SU-DHL-6 (cell line): ENCODE measurements around the gene GPX4.

Experiments used
- H2AFZ ChIP-seq: fragments of 200-600 bp; sonication (generic); 2 replicates; pipeline ENCODE4 v1.6.1; 2014; ENCODE audit warnings: low read depth, mild to moderate bottlenecking, moderate library complexity, mixed read lengths, antibody characterized with exemption, low read length; ENCODE audit not compliant: severe bottlenecking
- H3F3A ChIP-seq: fragments of 200-600 bp; shearing (Covaris generic); 2 replicates; pipeline ENCODE4 v1.6.0; 2016; ENCODE audit warnings: antibody characterized with exemption, mild to moderate bottlenecking; ENCODE audit not compliant: insufficient read depth
- H3K27ac ChIP-seq: fragments of 200-600 bp; sonication (generic); 2 replicates; pipeline ENCODE4 v1.5.1; 2016; ENCODE audit warnings: low read depth, mild to moderate bottlenecking, low read length, moderate library complexity, mixed read lengths
- H3K27me3 ChIP-seq: fragments of 200-600 bp; sonication (generic), shearing (Covaris generic); 2 replicates; pipeline ENCODE4 v1.6.0; 2014; ENCODE audit warnings: mild to moderate bottlenecking, low read length
- H3K36me3 ChIP-seq: fragments of 200-600 bp; sonication (generic); 2 replicates; pipeline ENCODE4 v1.6.1; 2014; ENCODE audit warnings: mild to moderate bottlenecking, low read length, mixed read lengths
- H3K4me2 ChIP-seq: fragments of 300-600, 200-600 bp; shearing (Covaris generic), sonication (generic); 2 replicates; pipeline ENCODE4 v1.6.0; 2014; ENCODE audit warnings: low read length, low read depth, mild to moderate bottlenecking; ENCODE audit not compliant: poor library complexity, severe bottlenecking
- H3K4me3 ChIP-seq: fragments of 200-600 bp; sonication (generic); 2 replicates; pipeline ENCODE4 v1.5.1; 2014; ENCODE audit warnings: antibody characterized with exemption, low read length, mild to moderate bottlenecking, mixed read lengths; ENCODE audit not compliant: insufficient read depth, poor library complexity, severe bottlenecking
- H3K79me2 ChIP-seq: fragments of 200-600 bp; sonication (generic); 2 replicates; pipeline ENCODE4 v1.6.1; 2014; ENCODE audit warnings: mild to moderate bottlenecking, low read length, moderate library complexity; ENCODE audit not compliant: insufficient read depth
- H3K9ac ChIP-seq: fragments of 200-600 bp; sonication (generic); 2 replicates; pipeline ENCODE4 v1.7.0; 2014; ENCODE audit warnings: mild to moderate bottlenecking, low read length
- H3K9me2 ChIP-seq: fragments of 200-600 bp; sonication (generic); replicated peaks from 2 replicates; pipeline ENCODE4 v1.6.1; 2014; ENCODE audit warnings: low read length; ENCODE audit not compliant: insufficient read depth
- H3K9me3 ChIP-seq: fragments of 200-600 bp; sonication (generic); 2 replicates; pipeline ENCODE4 v1.6.1; 2014; ENCODE audit warnings: low read length, mixed read lengths; ENCODE audit not compliant: insufficient read depth
- H4K20me1 ChIP-seq: fragments of 200-600 bp; sonication (generic); 2 replicates; pipeline ENCODE4 v1.6.1; 2014; ENCODE audit warnings: low read depth, mild to moderate bottlenecking, antibody characterized with exemption, low read length, moderate library complexity, mixed read lengths
- CTCF ChIP-seq: fragments of 200-600 bp; sonication (generic); IDR thresholded peaks from one replicate; pipeline ENCODE4 v1.5.1; 2017; ENCODE audit warnings: antibody characterized with exemption, mild to moderate bottlenecking, low read length, moderate library complexity; ENCODE audit not compliant: insufficient read depth, poor library complexity, severe bottlenecking
- EZH2phosphoT487 ChIP-seq: fragments of 200-600 bp; sonication (generic), shearing (Covaris generic); conservative IDR thresholded peaks from 2 replicates; pipeline ENCODE4 v1.6.1; 2018; ENCODE audit warnings: mild to moderate bottlenecking, antibody characterized with exemption, low read length, moderate library complexity, mixed read lengths

Gene GPX4

GRCh38 chr19:1131718-1132551 is 28.1 kb downstream of the GPX4 start:
- Histone ChIP-seq H3K9ac (peak overlapping the region; percentile 50), H3K79me2 (no peaks in the 10 kb centered on the region), H3K27ac (peak overlapping the region; percentile 70), H3K36me3 (no peaks in the 10 kb centered on the region), H3K9me2 (no peaks in the 10 kb centered on the region), H2AFZ (no peak overlapping the region), H3K27me3 (no peaks in the 10 kb centered on the region), H3K4me3 (peak overlapping the region; percentile 32), H3F3A (no peaks in the 10 kb centered on the region), H4K20me1 (no peaks in the 10 kb centered on the region), H3K4me2 (peak overlapping the region; percentile 68), H3K9me3 (no peaks in the 10 kb centered on the region)
- TF ChIP-seq CTCF (no peak), EZH2phosphoT487 (no peak)

- Histone ChIP-seq H3K79me2 (no peaks in the 10 kb centered on the region), H2AFZ (no peak overlapping the region), H3K9ac (peak overlapping the region; percentile 50)
Observed at GRCh38 chr19:1132552-1133383, 29.0 kb downstream of the GPX4 start.

GRCh38 chr19:1133471-1133929 is 29.7 kb downstream of the GPX4 start:
- no peaks in the 10 kb centered on the region for H4K20me1 ChIP-seq

More at GRCh38 chr19:1132552-1133383, 29.0 kb downstream of the GPX4 start:
- Histone ChIP-seq H4K20me1 (no peaks in the 10 kb centered on the region), H3K4me2 (peak overlapping the region; percentile 68), H3F3A (no peaks in the 10 kb centered on the region), H3K9me2 (no peaks in the 10 kb centered on the region), H3K9me3 (no peaks in the 10 kb centered on the region), H3K36me3 (no peaks in the 10 kb centered on the region), H3K27ac (peak overlapping the region; percentile 70), H3K4me3 (peak overlapping the region; percentile 25), H3K27me3 (no peaks in the 10 kb centered on the region)
- no peak for TF ChIP-seq EZH2phosphoT487
- no peak for TF ChIP-seq CTCF

More at GRCh38 chr19:1133471-1133929, 29.7 kb downstream of the GPX4 start:
- H3K27ac ChIP-seq, result peak overlapping the region; percentile 70
- H3K27me3 ChIP-seq, result no peaks in the 10 kb centered on the region
- peak overlapping the region; percentile 50 for H3K9ac ChIP-seq
- H3K4me3 ChIP-seq, result peak overlapping the region; percentile 25
- H3K9me3 ChIP-seq, result no peaks in the 10 kb centered on the region
- H3K4me2 ChIP-seq, result peak overlapping the region; percentile 68
- H3F3A ChIP-seq, result no peaks in the 10 kb centered on the region
- no peaks in the 10 kb centered on the region for H3K9me2 ChIP-seq
- H2AFZ ChIP-seq, result no peak overlapping the region
- no peaks in the 10 kb centered on the region for H3K36me3 ChIP-seq
- H3K79me2 ChIP-seq, result no peaks in the 10 kb centered on the region
- TF ChIP-seq EZH2phosphoT487, result no peak
- no peak for TF ChIP-seq CTCF
